Measurements from ENCODE around the gene BAG5.

Gene BAG5

GRCh38 chr14:103522649-103523574, 39.5 kb downstream of the BAG5 start, which contains the start of gene CKB:
Gene CKB (minus strand): TSS chr14:103522830. CDS start chr14:103522493, 337 bp downstream.
- DNase-seq (ENCODE audit: insufficient read length, low spot score) = no peak
- TF ChIP-seq POLR2A (IDR thresholded peaks at IDR 0.05; ENCODE audit: low read depth, low read length) = peak; percentile 53
- no peak for FAIRE-seq

DNA sequence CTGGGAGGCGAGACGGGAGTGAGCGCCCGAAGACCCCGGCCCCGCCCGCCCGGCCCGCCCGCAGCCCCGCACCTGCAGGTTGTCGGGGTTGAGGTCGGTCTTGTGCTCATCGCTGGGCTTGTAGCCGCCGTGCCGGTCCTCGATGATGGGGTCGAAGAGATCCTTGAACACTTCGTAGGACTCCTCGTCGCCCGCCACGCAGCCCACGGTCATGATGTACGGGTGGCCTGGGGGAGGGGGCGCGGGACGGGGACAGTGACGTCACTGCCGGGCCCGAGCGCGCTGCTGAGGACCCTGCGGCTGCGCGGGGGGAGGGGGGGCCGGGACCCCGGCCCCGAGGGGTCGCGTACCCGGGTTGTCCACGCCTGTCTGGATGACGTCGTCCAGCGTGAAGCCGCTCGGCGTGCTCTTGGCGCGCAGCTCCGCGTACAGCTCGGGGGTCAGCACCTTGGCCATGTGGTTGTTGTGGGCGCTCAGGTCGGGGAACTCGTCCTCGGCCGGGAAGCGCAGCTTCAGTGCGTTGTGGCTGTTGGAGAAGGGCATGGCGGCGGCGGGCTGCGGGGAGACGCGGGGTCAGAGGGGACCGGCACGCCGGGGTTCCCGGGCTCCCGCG, 40.4 kb downstream of the BAG5 start:
- no peak for DNase-seq (ENCODE audit: insufficient read length, low spot score)
- FAIRE-seq = no peak
- TF ChIP-seq POLR2A (IDR thresholded peaks at IDR 0.05; ENCODE audit: low read depth, low read length) = no peak

- no peak for DNase-seq (ENCODE audit: insufficient read length, low spot score)
- FAIRE-seq = no peak
Measured at GRCh38 chr14:103521438-103521950, 41.0 kb downstream of the BAG5 start.

GRCh38 chr14:103520657-103521437, 41.6 kb downstream of the BAG5 start:
- no peak for FAIRE-seq

More at GRCh38 chr14:103521438-103521950, 41.0 kb downstream of the BAG5 start:
- TF ChIP-seq POLR2A (IDR thresholded peaks at IDR 0.05; ENCODE audit: low read depth, low read length) = no peak

GRCh38 chr14:103520269-103520656, 42.2 kb downstream of the BAG5 start:
- no peak for DNase-seq (ENCODE audit: insufficient read length, low spot score)
- no peak for TF ChIP-seq POLR2A (IDR thresholded peaks at IDR 0.05; ENCODE audit: low read depth, low read length)
- no peak for FAIRE-seq

More at GRCh38 chr14:103520657-103521437, 41.6 kb downstream of the BAG5 start:
- DNase-seq (ENCODE audit: insufficient read length, low spot score) = peak; percentile 77
- TF ChIP-seq POLR2A (IDR thresholded peaks at IDR 0.05; ENCODE audit: low read depth, low read length) = no peak

GRCh38 chr14:103519837-103520212, 42.6 kb downstream of the BAG5 start:
- DNase-seq (ENCODE audit: insufficient read length, low spot score) = no peak
- no peak for FAIRE-seq
- TF ChIP-seq POLR2A (IDR thresholded peaks at IDR 0.05; ENCODE audit: low read depth, low read length) = no peak

GRCh38 chr14:103519043-103519836, 43.2 kb downstream of the BAG5 start:
- TF ChIP-seq POLR2A (IDR thresholded peaks at IDR 0.05; ENCODE audit: low read depth, low read length) = no peak
- DNase-seq (ENCODE audit: insufficient read length, low spot score) (no peak), FAIRE-seq (no peak)

- peak; percentile 6 for FAIRE-seq
- TF ChIP-seq POLR2A (IDR thresholded peaks at IDR 0.05; ENCODE audit: low read depth, low read length) = no peak
Measured at GRCh38 chr14:103518422-103519042, 43.9 kb downstream of the BAG5 start.

GRCh38 chr14:103517721-103518421, 44.6 kb downstream of the BAG5 start:
- FAIRE-seq = no peak

More at GRCh38 chr14:103518422-103519042, 43.9 kb downstream of the BAG5 start:
- DNase-seq (ENCODE audit: insufficient read length, low spot score) = peak; percentile 89

DNA sequence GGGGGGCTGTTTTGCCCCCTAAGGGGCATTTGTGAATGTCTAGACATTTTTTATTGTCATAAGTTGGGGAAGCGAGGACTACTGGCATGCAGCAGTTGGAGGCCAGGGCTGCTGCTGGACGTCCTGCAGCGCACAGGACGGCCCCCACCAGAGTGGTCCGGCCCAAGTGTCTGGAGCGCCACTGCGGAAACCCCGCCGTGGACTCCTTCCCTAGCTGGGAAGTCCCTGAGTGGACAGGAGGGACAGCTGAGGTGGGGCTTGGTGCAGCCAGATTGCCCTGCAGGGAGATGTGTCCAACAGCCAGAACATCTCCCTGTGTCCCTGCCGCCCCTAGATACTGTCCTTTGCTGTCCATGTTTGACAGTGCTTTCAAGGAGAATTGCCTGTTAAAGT, 45.3 kb downstream of the BAG5 start:
- FAIRE-seq (no peak), DNase-seq (ENCODE audit: insufficient read length, low spot score) (no peak)
- TF ChIP-seq POLR2A (IDR thresholded peaks at IDR 0.05; ENCODE audit: low read depth, low read length) = no peak

More at GRCh38 chr14:103517721-103518421, 44.6 kb downstream of the BAG5 start:
- no peak for DNase-seq (ENCODE audit: insufficient read length, low spot score)
- TF ChIP-seq POLR2A (IDR thresholded peaks at IDR 0.05; ENCODE audit: low read depth, low read length) = no peak

DNA sequence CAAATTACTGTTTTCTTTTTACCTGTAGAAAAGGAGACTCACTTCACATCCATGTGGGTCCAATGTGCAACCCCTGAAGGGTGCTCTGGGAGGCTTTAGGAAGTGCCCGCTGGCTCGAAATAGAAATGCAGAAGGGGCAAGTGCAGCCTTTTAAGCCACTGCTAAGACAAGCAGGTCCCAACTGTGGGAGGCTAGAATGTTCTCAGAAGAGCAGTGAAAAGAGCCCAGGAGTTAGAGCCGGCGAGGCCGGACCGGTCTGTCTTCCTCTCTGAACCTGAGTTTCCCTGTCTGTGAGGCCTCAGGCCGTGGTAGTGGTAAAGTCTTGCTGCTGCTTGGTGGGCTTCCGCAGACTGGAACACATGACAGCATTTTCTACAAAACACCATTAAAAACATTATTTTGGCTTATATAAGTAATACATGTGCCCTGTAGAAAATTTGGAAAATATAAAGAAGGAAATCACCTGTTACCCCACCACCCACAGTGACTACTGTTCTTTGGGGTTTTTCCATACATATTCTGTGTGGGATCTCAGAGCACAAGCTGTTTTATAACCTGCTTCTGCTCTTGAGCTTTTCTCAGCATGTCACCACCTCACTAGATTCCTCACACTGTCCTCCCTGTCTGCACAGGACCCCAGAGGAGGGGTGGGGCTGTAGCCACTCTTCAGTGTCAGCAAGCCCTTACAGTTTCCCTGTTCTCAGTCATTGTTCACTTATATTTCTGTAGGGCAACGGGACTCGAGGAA, 45.9 kb downstream of the BAG5 start:
- no peak for FAIRE-seq
- no peak for DNase-seq (ENCODE audit: insufficient read length, low spot score)
- TF ChIP-seq POLR2A (IDR thresholded peaks at IDR 0.05; ENCODE audit: low read depth, low read length) = no peak
